ENCODE results near the gene HOXD12. TPM values are rescaled to one million over a fixed set of nuclear protein-coding genes. Genes with fewer than 3 reads are reported as not detected.
A peak's percentile ranks its signal among the peaks of the same experiment; 100 is the strongest.

The HOXD12 gene
- total RNA-seq, 1 donor from 2014 or later = not detected

- TF ChIP-seq, protein P1, sequence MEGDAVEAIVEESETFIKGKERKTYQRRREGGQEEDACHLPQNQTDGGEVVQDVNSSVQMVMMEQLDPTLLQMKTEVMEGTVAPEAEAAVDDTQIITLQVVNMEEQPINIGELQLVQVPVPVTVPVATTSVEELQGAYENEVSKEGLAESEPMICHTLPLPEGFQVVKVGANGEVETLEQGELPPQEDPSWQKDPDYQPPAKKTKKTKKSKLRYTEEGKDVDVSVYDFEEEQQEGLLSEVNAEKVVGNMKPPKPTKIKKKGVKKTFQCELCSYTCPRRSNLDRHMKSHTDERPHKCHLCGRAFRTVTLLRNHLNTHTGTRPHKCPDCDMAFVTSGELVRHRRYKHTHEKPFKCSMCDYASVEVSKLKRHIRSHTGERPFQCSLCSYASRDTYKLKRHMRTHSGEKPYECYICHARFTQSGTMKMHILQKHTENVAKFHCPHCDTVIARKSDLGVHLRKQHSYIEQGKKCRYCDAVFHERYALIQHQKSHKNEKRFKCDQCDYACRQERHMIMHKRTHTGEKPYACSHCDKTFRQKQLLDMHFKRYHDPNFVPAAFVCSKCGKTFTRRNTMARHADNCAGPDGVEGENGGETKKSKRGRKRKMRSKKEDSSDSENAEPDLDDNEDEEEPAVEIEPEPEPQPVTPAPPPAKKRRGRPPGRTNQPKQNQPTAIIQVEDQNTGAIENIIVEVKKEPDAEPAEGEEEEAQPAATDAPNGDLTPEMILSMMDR (conservative IDR thresholded peaks at IDR 0.05; ENCODE audit: low read depth, low read length) = no peak
- no peak overlapping the region for H3K4me3 ChIP-seq (ENCODE audit: low read depth, low read length)
- no peak for DNase-seq (ENCODE audit: low read depth)
Observed at GRCh38 chr2:176100547-176101140, 1.0 kb downstream of the HOXD12 start.

GRCh38 chr2:176101216-176101830 lies 1.7 kb downstream of the HOXD12 start:
- no peak overlapping the region for H3K4me3 ChIP-seq (ENCODE audit: low read depth, low read length)
- no peak for DNase-seq (ENCODE audit: low read depth)
- TF ChIP-seq, protein P1 (conservative IDR thresholded peaks at IDR 0.05; ENCODE audit: low read depth, low read length) = no peak

- TF ChIP-seq, protein P1 (conservative IDR thresholded peaks at IDR 0.05; ENCODE audit: low read depth, low read length) = no peak
- H3K4me3 ChIP-seq (ENCODE audit: low read depth, low read length) = no peak overlapping the region
- DNase-seq (ENCODE audit: low read depth) = no peak
Observed at GRCh38 chr2:176101842-176102241, 2.2 kb downstream of the HOXD12 start.

- no peak overlapping the region for H3K4me3 ChIP-seq (ENCODE audit: low read depth, low read length)
Observed at GRCh38 chr2:176102309-176102866, 2.8 kb downstream of the HOXD12 start.

GRCh38 chr2:176103194-176103593 lies 3.6 kb downstream of the HOXD12 start:
- no peak overlapping the region for H3K4me3 ChIP-seq (ENCODE audit: low read depth, low read length)
- DNase-seq (ENCODE audit: low read depth) = no peak
- TF ChIP-seq, protein P1 (conservative IDR thresholded peaks at IDR 0.05; ENCODE audit: low read depth, low read length) = no peak

More at GRCh38 chr2:176102309-176102866, 2.8 kb downstream of the HOXD12 start:
- DNase-seq (ENCODE audit: low read depth) = no peak
- TF ChIP-seq, protein P1 (conservative IDR thresholded peaks at IDR 0.05; ENCODE audit: low read depth, low read length) = no peak

DNA sequence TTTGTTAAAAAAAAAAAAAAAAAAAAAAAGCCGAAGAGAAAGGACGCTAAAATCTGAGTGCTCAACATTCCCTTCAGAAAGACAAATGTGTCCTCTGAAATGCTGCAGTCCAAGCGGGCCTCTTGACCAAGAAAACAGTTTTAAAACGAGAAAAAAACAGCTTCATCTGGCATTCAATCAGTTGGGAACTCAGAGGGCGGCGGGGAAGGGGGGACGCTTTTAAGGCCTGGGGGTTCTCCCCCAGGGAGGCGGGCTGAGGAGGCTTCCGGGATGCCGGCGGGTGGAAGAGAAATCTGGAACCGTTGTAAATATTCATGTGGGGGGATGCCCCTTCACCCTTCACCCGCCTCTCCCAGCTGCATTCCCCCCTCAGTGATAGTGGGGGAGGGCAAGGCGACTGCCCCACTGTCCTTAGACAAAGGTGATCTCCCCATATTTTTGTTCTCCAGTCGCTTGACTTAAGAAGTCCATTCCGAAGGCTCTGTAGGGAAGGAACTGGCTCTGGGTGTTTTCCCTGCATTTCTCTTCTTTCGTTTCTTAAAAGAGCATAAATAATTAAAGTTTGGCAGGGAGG lies 4.2 kb downstream of the HOXD12 start:
- H3K4me3 ChIP-seq (ENCODE audit: low read depth, low read length) = peak overlapping the region; percentile 49
- no peak for DNase-seq (ENCODE audit: low read depth)
- TF ChIP-seq, protein P1 (conservative IDR thresholded peaks at IDR 0.05; ENCODE audit: low read depth, low read length) = no peak
